Stromal cell of bone marrow (primary cell): ENCODE data around the gene CHN1.
A peak's percentile ranks its signal among the peaks of the same experiment; 100 is the strongest.

Experiments
- DNase-seq: peaks from one replicate; pipeline ENCODE4 v3.0.0-alpha.2; 2012; ENCODE audit warnings: low read depth

The CHN1 gene

DNA sequence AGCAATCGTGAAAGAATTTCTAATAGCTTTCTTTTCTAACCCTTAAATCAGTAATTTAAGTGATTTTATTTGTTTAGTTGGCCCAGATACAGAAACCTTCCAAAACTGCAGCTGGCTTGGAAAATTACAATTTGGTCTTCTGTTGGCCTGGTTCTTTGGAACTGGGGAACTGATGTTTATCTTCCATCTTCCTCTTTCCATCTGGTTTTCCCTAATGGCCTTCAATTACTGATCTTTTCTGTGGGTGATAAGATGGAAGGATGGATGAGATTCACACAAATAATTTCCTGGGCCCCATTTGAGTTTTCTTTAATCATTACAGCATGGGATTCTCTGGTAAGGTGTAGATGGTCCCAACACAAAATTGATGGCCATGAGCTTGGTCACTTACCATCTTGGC, 134.4 kb downstream of the CHN1 start:
- no peak for DNase-seq

DNA sequence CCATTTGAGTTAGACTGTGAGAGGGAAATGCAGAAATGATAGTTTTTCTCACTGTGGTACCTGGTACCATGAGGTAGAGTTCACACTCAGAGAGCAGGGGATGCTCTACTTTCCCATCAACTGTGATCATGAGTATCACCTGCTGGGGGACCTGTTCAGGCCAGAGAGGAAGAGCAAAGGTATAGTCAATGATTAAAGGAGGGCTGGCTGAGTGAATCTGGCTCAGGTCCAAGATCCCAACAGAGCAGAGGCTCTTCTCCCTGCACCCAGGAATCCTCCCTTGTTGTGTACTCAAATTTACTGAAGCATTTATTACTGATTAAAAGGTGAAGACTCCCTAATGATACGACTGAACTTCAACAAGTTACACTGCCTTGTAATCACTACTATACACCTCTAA, 136.3 kb downstream of the CHN1 start:
- DNase-seq, result no peak

DNA sequence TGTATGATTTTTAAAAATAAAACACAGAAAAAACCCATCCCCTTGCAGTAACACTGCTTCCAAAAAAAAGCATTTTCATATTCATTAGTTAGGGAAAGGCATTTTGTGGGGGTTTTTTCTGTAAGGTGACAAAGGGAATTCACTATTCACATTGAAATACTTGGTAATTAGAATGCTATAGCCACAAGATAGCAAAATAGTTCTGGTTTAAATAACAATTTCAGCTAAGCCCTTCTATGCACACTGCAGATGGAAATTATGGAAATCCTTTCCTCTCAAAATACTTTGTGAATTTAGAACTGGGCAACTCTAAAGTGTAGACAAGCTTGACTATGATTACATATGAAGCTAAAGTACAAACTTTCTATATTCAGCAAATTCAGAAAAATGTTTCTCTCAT, 138.8 kb downstream of the CHN1 start:
- DNase-seq, result no peak

- no peak for DNase-seq
Observed at GRCh38 chr2:174863183-174863582, 142.0 kb downstream of the CHN1 start.

GRCh38 chr2:174859563-174860169, 145.5 kb downstream of the CHN1 start:
- no peak for DNase-seq

DNA sequence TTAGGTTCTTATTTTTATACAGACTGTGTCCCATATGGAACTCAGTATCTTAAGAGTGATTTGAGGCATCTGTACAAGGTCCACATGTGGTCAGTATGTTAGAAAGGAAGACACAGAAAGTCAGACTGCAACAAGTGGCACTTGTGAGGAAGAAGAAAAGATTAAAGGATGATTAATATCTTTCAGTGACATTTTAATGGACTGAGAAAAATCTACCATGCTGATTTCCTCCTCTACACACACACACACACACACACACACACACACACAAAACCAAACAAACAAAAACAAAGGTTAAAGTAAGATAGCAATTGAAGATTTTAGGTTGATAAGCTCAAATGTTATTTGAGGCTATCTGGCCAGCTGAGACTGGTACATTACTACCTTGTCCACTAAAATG, 146.4 kb downstream of the CHN1 start:
- no peak for DNase-seq

GRCh38 chr2:174856447-174856846, 148.7 kb downstream of the CHN1 start:
- DNase-seq, result no peak

DNA sequence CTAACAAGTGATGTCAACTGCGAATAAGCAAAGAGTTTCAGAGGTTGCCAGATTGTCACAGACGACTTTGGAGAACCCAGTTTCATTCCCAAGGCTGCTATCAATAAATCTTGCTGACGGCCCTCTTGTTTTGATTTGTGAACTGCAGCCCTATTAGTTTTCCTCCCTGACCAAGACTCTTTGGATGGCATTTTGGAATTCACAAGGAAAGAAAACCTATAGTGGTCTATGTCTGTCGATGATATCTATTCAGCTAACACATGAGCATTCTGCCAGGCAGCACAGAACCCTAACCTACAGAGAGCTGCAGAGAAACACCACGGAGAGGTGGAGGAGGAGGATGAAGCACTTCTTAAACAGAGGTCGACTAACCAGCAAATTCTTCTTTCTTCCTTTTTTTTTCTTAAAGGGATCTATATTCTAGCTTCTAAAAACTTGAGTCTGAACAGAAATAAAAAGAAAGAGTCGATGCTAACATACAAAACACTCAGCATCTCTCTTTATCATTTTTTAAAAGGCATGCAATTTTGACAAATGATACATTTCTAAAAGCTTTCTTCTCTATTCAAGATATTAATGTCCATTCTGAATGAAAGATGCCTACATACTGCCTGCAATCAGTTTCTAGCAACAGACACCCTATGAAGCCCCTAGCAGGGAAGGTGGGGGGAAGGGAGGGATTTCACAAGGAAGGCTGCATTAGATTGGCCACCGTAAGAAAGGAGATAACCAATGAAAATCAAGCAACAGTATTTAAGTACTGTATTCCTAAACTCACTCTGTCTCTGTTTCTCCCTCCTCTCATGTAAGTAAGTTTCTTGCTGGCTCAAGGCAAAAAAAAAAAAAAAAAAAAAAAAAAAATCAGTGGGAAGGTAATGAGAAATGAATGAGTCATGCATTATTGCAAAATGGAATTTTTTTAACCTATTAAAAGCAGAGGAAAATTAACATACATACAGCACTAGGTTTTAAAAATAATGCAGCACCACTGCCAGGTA, 157.9 kb downstream of the CHN1 start:
- peak; percentile 59 for DNase-seq

DNA sequence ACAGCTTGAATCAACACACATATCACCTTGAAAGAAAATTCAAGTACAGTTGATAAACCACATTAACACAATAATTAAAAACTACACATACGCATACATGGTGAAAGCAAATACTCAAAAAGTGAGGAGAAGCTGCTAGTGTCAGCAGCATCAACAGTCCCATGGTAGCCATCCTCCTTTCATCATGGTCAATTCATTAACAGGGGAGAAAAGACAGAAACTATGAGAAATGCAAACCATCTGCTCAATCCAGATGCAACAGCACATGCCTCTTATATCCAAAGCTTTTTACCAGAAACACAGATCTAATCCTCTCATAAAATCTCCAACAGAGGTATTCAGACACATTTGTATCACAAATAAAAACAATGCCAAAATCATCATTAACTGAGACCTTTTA, 159.0 kb downstream of the CHN1 start:
- no peak for DNase-seq

- no peak for DNase-seq
Observed at GRCh38 chr2:174844295-174844708, 160.9 kb downstream of the CHN1 start.

DNA sequence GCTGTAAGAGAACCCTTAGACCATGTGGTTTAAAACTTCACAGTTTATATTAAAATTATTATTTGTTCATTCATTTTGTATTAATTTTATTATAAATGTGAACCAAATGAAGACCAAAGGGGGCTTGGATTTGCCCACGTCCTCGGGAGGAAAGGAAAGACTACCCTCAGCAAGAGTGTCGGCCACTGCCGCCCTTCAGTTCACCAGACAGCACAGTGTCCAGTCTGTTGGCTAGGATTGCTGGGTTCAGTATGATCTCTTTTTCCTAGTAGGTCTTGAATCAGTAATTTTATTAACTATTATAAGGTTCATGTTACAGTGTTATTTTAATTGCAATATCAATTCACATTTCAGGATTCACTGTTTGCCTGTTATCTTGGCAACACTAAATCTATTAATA, 162.7 kb downstream of the CHN1 start:
- DNase-seq, result no peak

DNA sequence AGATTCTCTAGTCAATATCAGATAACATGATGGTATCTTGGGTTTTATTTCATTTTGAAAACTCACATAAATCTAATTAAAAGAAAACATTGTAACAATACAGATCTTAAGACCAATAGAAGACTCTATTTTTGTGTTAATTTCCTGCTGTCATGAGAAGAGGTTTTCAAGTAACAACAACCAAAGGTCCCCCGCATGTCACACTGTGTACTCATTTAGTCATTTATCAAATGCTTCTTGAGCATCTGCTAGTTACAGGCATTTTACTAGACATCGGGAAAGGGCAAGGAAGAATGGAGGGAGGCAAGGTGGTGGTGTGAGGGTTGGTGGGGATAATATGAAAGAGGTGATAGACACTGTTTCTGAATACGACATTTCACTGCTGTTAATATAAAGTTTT, 163.2 kb downstream of the CHN1 start:
- DNase-seq, result no peak

DNA sequence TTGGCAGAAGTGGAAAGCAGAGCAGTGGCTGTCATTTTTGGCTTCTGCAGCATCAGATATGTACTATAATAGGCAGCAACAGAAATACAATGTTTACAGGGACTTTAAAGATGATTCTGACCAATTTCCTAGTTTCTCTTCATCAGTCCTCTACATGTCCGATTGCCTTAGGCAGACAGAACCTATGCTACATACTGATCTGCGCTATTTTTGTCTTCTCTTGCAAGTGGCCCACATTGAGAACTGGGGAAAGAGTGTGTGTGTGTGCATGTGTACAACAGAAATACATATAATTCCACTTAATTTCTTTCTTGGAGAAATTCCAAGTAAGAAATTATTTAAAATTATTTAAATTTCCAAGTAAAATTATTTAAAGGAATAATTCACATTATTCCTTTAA, 163.8 kb downstream of the CHN1 start:
- no peak for DNase-seq

DNA sequence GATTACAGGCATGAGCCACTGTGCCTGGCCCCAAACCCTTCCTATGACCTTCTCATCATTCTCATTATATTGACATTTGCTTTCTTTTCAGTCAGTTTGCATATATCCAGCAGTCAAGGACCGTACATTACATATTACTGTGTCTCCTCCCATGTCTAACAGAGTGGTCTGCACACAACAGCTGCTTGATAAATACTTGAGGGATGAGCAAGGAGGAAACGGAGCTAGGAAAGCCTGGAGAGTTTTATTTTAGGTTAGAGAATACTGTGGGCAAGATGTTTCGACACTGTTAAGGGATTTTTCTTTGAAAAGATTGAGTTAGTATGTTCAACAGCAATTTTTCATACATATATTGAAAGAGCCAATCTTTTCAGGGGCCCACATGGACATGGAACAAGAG, 164.7 kb downstream of the CHN1 start:
- DNase-seq, result no peak

- DNase-seq, result no peak
Observed at GRCh38 chr2:174839662-174840061, 165.5 kb downstream of the CHN1 start.

DNA sequence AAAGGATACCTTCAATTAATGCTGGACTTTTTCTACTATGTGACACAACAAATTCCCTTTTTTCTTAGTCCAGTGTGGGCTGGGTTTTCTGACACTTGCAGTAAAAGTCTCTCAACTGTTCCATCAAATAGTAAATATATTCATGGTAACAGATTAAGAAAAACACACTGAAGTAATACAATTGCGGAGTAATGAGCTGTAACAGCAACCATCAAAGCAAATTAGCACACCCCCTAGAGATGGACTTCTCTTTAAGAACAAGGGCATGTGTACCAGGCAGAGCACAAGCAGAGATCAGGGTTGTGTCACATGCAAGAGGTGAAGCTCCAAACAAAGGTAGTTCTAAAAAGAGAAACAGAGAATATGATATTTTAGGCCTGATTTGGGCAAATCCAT, 168.2 kb downstream of the CHN1 start:
- DNase-seq, result no peak

DNA sequence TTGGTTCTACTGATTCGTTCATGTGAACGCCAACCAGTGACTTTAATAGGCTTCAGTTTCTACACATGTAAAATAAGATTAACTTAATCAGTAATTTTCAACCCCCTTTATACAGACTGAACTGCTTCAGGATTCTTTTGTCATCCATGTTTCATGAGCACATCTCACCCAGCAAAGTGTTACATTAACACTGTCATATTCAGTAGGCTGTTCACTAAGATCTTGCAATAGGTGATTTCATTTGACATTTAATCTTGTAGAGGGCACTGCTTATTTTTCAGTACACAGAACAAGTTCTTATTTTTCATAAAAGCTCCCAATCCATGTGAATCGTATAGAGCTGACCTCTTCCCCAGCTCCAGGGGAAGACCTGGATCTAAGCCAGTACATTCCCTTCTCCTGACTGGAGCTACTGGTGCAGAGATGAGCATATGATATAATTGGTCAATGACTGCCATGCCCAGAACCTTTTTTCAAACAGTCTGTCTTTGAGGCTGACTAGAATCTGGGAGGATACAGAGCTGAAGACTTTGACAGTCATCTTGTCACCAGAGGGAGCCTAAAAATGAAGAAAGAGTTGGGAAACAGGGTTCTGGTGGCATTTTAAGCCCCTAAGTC, 168.7 kb downstream of the CHN1 start:
- peak; percentile 67 for DNase-seq

DNA sequence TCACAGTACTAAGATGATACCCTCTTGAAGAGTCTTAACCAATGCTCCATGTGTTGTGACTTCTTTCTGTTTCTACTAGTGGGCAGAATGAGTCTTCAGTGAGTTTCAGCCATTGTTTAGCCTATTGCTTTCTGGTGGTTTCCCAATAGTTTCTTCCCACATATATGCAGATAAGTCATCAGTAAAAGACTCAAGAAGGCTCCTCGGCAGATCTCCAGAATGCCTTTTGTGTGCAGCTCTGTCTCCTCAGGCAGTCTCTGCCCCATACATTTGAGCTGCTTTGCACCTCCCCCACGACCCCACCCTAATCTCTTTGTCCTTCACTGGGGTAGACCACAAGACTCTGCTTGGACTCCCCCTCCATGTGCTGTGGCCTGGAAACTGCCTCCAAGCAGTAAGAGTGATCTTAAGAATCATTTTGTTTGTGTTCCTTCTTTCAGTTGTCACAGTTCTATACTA, 169.4 kb downstream of the CHN1 start:
- DNase-seq, result peak; percentile 68

GRCh38 chr2:174833737-174834136, 171.4 kb downstream of the CHN1 start:
- no peak for DNase-seq

DNA sequence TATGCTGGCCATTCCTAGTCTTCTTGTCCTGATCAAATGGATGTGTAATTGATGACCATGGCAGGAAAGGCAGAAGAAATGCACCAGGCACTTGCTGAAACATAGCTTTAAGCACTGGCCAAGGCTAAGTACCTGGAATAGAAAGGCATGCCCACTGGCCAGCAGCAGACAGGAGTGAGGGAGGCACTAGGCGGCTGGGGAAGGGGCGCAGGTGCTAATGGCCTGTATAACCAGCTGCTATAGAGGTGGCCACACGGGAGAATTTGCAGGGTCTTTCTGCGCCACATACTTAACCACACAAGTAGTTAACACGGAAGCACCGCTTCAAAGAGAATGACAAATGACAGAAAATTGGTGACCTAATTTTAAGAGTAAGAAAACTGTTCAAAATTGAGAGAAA, 174.6 kb downstream of the CHN1 start:
- DNase-seq, result no peak

DNA sequence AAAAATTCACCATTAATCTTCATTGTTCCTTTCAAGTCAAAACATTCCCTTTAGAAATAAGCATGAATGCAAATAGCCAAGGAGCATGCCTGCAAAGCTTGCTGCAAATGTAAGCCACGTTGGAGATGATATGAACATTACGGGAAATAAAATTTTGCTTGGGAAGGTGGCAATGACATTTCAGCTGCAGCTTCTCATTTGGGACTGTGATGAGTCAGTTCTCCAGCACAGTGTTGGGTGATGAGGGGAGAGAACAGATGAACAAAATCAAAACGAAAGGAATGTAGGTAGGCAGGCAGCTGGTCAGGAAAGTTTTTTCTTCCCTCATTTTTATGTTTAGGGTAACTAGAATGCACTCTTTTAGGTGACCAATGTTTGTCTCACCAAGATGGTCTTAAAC, 175.6 kb downstream of the CHN1 start:
- DNase-seq, result no peak

DNA sequence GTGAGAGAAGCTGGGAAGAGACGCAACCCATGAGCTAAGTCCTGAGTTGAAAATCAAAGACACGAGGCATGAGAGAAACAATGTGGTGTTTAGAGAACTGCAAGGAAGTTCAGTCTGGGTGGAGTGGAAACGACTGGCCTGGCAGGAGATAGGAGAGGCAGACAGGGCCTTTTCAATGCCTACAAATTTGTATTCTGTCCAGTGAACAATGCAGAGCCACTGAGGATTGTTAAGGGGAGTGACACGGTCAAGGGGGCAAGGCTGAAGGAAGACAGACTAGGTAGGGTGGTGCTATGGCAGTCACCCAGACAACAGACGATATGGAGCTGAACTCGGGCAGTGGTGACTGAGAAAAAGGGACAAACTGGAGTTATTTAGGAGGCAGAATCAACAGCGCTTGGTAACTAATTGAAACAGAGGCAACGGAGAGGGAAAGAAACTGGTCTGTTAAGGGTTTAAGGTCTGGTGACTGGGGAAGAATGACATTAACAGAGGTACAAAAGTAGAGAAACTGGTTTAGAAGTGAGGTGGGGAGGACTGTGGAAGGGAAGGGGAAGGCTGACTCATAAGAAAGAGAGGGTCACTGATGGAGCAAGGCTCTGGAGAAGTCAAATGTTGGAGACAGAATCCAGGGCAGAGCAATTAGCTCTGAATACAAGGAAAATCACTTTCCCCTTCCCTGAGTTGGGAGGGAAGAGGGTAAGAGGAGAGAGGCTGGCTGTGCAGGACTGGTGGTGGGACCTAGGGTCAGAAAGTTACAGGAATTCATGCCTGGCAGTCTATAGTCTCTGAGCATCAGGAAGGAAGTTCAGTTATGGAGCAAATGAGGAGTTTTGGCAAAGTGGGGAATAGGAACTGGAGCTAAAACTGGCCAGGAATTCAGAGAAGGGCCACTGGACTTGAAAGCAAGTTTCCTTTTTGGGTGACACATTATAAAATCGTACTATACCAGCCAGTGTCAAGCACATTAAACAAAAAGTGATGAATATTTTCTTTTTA, 177.5 kb downstream of the CHN1 start:
- no peak for DNase-seq
